ENCODE measurements around the gene AKT1S1.

AKT1S1 gene

GRCh38 chr19:49890349-49891311 lies 13.5 kb upstream of the AKT1S1 start:
- H3K36me3 ChIP-seq, result no peaks in the 10 kb centered on the region
- H3K27me3 ChIP-seq (ENCODE audit: insufficient read depth, low read depth, severe bottlenecking), result no peaks in the 10 kb centered on the region
- H3K4me3 ChIP-seq (ENCODE audit: low read depth, low read length), result no peak overlapping the region
- no peak for TF ChIP-seq CTCF (IDR thresholded peaks at IDR 0.05; ENCODE audit: low read depth, low read length)
- H3K27ac ChIP-seq, result no peak overlapping the region
- DNase-seq, result no peak
- no peaks in the 10 kb centered on the region for H3K9me3 ChIP-seq (ENCODE audit: severe bottlenecking)

- no peak for DNase-seq
- no peak for TF ChIP-seq CTCF (IDR thresholded peaks at IDR 0.05; ENCODE audit: low read depth, low read length)
- Histone ChIP-seq H3K36me3 (peaks cover 3% of the 10 kb centered on the region), H3K9me3 (ENCODE audit: severe bottlenecking) (no peaks in the 10 kb centered on the region), H3K27me3 (ENCODE audit: insufficient read depth, low read depth, severe bottlenecking) (no peaks in the 10 kb centered on the region), H3K27ac (no peak overlapping the region), H3K4me3 (ENCODE audit: low read depth, low read length) (no peak overlapping the region)
Observed at GRCh38 chr19:49889687-49890348, 12.7 kb upstream of the AKT1S1 start.

- H3K27ac ChIP-seq, result no peak overlapping the region
- no peaks in the 10 kb centered on the region for H3K27me3 ChIP-seq (ENCODE audit: insufficient read depth, low read depth, severe bottlenecking)
- no peaks in the 10 kb centered on the region for H3K9me3 ChIP-seq (ENCODE audit: severe bottlenecking)
- no peak overlapping the region for H3K4me3 ChIP-seq (ENCODE audit: low read depth, low read length)
- TF ChIP-seq CTCF (IDR thresholded peaks at IDR 0.05; ENCODE audit: low read depth, low read length), result no peak
- DNase-seq, result no peak
- peaks cover 7% of the 10 kb centered on the region for H3K36me3 ChIP-seq
Observed at GRCh38 chr19:49889038-49889686, 12.0 kb upstream of the AKT1S1 start.

- TF ChIP-seq CTCF (IDR thresholded peaks at IDR 0.05; ENCODE audit: low read depth, low read length), result no peak
- DNase-seq, result no peak
- Histone ChIP-seq H3K36me3 (peaks cover 13% of the 10 kb centered on the region), H3K9me3 (ENCODE audit: severe bottlenecking) (no peaks in the 10 kb centered on the region), H3K4me3 (ENCODE audit: low read depth, low read length) (no peak overlapping the region), H3K27ac (no peak overlapping the region), H3K27me3 (ENCODE audit: insufficient read depth, low read depth, severe bottlenecking) (no peaks in the 10 kb centered on the region)
Observed at GRCh38 chr19:49888510-49888824, 11.3 kb upstream of the AKT1S1 start.

GRCh38 chr19:49887665-49888509 lies 10.7 kb upstream of the AKT1S1 start:
- TF ChIP-seq CTCF (IDR thresholded peaks at IDR 0.05; ENCODE audit: low read depth, low read length), result no peak
- Histone ChIP-seq H3K36me3 (peaks cover 18% of the 10 kb centered on the region), H3K9me3 (ENCODE audit: severe bottlenecking) (no peaks in the 10 kb centered on the region), H3K27me3 (ENCODE audit: insufficient read depth, low read depth, severe bottlenecking) (no peaks in the 10 kb centered on the region), H3K27ac (peak overlapping the region; percentile 61), H3K4me3 (ENCODE audit: low read depth, low read length) (peak overlapping the region; percentile 29)
- DNase-seq, result peak; percentile 73
